Suprapubic skin (tissue), 4 donors: ENCODE results near the gene SLC22A2. TPM values are rescaled to one million over a fixed set of nuclear protein-coding genes. Genes with fewer than 3 reads are reported as not detected.
"Not testable (repeated sequence)": the region's sequence is repeated elsewhere in the genome, so short reads cannot be mapped to it uniquely, and the experiment has no call there.

ENCODE experiments used
- DNase-seq, 2 donors: peaks; one replicate each; pipeline ENCODE4 v3.0.0-alpha.2; 2019; ENCODE audit warnings: low spot score in 2 of 2
- H3K27ac ChIP-seq: fragments of 200-600 bp; sonication (generic); one replicate; pipeline ENCODE4 v1.5.1; 2019
- H3K27me3 ChIP-seq: fragments of 200-600 bp; sonication (generic); one replicate; pipeline ENCODE4 v1.5.1; 2019
- H3K36me3 ChIP-seq: fragments of 200-600 bp; sonication (generic); one replicate; pipeline ENCODE4 v1.5.1; 2019
- H3K4me1 ChIP-seq: fragments of 200-600 bp; sonication (generic); one replicate; pipeline ENCODE4 v1.5.1; 2019
- H3K4me3 ChIP-seq: fragments of 200-600 bp; sonication (generic); one replicate; pipeline ENCODE4 v1.5.1; 2019; ENCODE audit warnings: mild to moderate bottlenecking
- H3K9me3 ChIP-seq: fragments of 200-600 bp; sonication (generic); one replicate; pipeline ENCODE4 v1.5.1; 2019
- CTCF ChIP-seq, 2 donors: fragments of 200-600 bp in 1 of 2; fragments of 450-650 bp in 1 of 2; sonication (generic) in 1 of 2; IDR thresholded peaks; one replicate each; pipeline ENCODE4 v1.5.1; 2016 to 2019; ENCODE audit warnings: antibody characterized with exemption in 2 of 2, mild to moderate bottlenecking in 1 of 2, moderate library complexity in 1 of 2
- EP300 ChIP-seq: sonication (generic); formaldehyde crosslinking; IDR thresholded peaks from one replicate; pipeline ENCODE4 v1.6.1; 2017; ENCODE audit warnings: antibody characterized with exemption
- POLR2A ChIP-seq, 2 donors: fragments of 450-650 bp; IDR thresholded peaks; one replicate each; pipeline ENCODE4 v1.6.1; 2017; ENCODE audit warnings: antibody characterized with exemption in 2 of 2, mild to moderate bottlenecking in 2 of 2, moderate library complexity in 2 of 2
- POLR2AphosphoS5 ChIP-seq, 3 donors: sonication (generic); formaldehyde crosslinking; IDR thresholded peaks; one replicate each; pipeline ENCODE4 v1.6.1; 2017; ENCODE audit warnings: antibody characterized with exemption in 3 of 3
- WGBS: methylation state at CpG from one replicate; pipeline ENCODE4 v1.1.5; 2018; 5-methylcytosine and 5-hydroxymethylcytosine counted together
- total RNA-seq, 4 donors: library from RNA; depleted of rRNA; stranded (reverse); fragments of >200 nt; gene quantifications; one replicate each; pipeline ENCODE4 v1.1.0, GENCODE V29; 2016

Gene SLC22A2
- total RNA-seq, 4 donors from 2014 or later, result not detected

- Histone ChIP-seq H3K4me1 (peaks cover 10% of the 10 kb centered on the region), H3K36me3 (no peaks in the 10 kb centered on the region), H3K9me3 (peaks cover 5% of the 10 kb centered on the region), H3K27me3 (no peaks in the 10 kb centered on the region), H3K4me3 (no peak overlapping the region), H3K27ac (no peak overlapping the region)
- no peak for DNase-seq
- WGBS, result 85% methylated on average over 4 of the region's 4 CpGs
- no peak for TF ChIP-seq EP300
Measured at GRCh38 chr6:160239929-160240690, 18.5 kb downstream of the SLC22A2 start.

- Histone ChIP-seq H3K36me3 (no peaks in the 10 kb centered on the region), H3K27me3 (no peaks in the 10 kb centered on the region), H3K9me3 (peaks cover 5% of the 10 kb centered on the region), H3K4me1 (peaks cover 10% of the 10 kb centered on the region), H3K4me3 (no peak overlapping the region), H3K27ac (peak overlapping the region; percentile 24)
- WGBS, result 63% methylated on average over 5 of the region's 5 CpGs
- TF ChIP-seq POLR2A (IDR thresholded peaks at IDR 0.05), result no peak
- no peak for TF ChIP-seq EP300
- TF ChIP-seq POLR2AphosphoS5 (IDR thresholded peaks at IDR 0.05), result no peak
- TF ChIP-seq CTCF (IDR thresholded peaks at IDR 0.05), result no peak
- no peak for DNase-seq
Measured at GRCh38 chr6:160238761-160239751, 19.6 kb downstream of the SLC22A2 start.

- Histone ChIP-seq H3K4me3 (no peak overlapping the region), H3K27ac (peak overlapping the region; percentile 24), H3K27me3 (no peaks in the 10 kb centered on the region), H3K36me3 (no peaks in the 10 kb centered on the region), H3K9me3 (peaks cover 5% of the 10 kb centered on the region), H3K4me1 (peaks cover 10% of the 10 kb centered on the region)
- no peak for DNase-seq
- TF ChIP-seq EP300, result no peak
- TF ChIP-seq POLR2AphosphoS5 (IDR thresholded peaks at IDR 0.05), result no peak
- no peak for TF ChIP-seq POLR2A (IDR thresholded peaks at IDR 0.05)
- TF ChIP-seq CTCF (IDR thresholded peaks at IDR 0.05), result no peak
- 33% methylated on average over 2 of the region's 2 CpGs for WGBS
Measured at GRCh38 chr6:160238278-160238711, 20.3 kb downstream of the SLC22A2 start.

- H3K4me1 ChIP-seq, H3K9me3 ChIP-seq, H3K36me3 ChIP-seq, H3K4me3 ChIP-seq, DNase-seq, H3K27me3 ChIP-seq: not testable (repeated sequence)
- WGBS, result 61% methylated on average over 2 of the region's 2 CpGs
- peak overlapping the region; percentile 24 for H3K27ac ChIP-seq
Measured at GRCh38 chr6:160237597-160238275, 20.9 kb downstream of the SLC22A2 start.

GRCh38 chr6:160236235-160236872 lies 22.3 kb downstream of the SLC22A2 start:
- not testable (repeated sequence) for H3K27ac ChIP-seq, DNase-seq, H3K36me3 ChIP-seq, H3K9me3 ChIP-seq, H3K4me1 ChIP-seq, H3K27me3 ChIP-seq, H3K4me3 ChIP-seq
- 52% methylated on average over 2 of the region's 2 CpGs for WGBS

GRCh38 chr6:160233950-160234640 lies 24.5 kb downstream of the SLC22A2 start:
- not testable (repeated sequence) for H3K36me3 ChIP-seq, H3K4me3 ChIP-seq, H3K27me3 ChIP-seq, H3K27ac ChIP-seq, H3K4me1 ChIP-seq, DNase-seq, H3K9me3 ChIP-seq
- WGBS, result 83% methylated on average over 12 of the region's 12 CpGs
